A549 (cell line): ENCODE data around the gene ELOVL6. TPM values are rescaled to one million over a fixed set of nuclear protein-coding genes. Genes with fewer than 3 reads are reported as not detected.

Source experiments
- ATAC-seq, 2 experiments: fragments of 200-7000 bp in 1 of 2; fragments of >200 bp in 1 of 2; cut with Nextera tagmentation in 1 of 2; cut with Tn5 transposase in 1 of 2; 3 replicates each; pipeline versions ENCODE4 v1.8.0 to v1.9.1; 2018 to 2020; ENCODE audit warnings: mild to moderate bottlenecking in 1 of 2, moderate library complexity in 1 of 2
- CTCF ChIA-PET: fragments of 300-600 bp; sonication (Branson Sonifier 250); formaldehyde crosslinking; extraction: SDS; loops from one replicate; lab custom pipeline; 2021; ENCODE audit warnings: antibody characterized with exemption, inconsistent platforms; lab: Yijun Ruan, JAX
- POLR2A ChIA-PET: fragments of 350-600 bp; formaldehyde crosslinking; extraction: SDS; loops from one replicate; lab custom pipeline; 2021; ENCODE audit warnings: antibody characterized with exemption, inconsistent platforms; lab: Yijun Ruan, JAX
- DNase-seq, 2 experiments: peaks; one replicate each; pipeline versions ENCODE4 v3.0.0 to v3.0.0-alpha.2; 2011 to 2016; ENCODE audit warnings: low read depth in 1 of 2, low spot score in 1 of 2
- FAIRE-seq: peaks from 2 replicates; lab custom pipeline; 2011; peaks lifted over from hg19 to GRCh38; lab: Jason Lieb, UNC
- H3K27ac ChIP-seq, 2 experiments: fragments of >200 bp; sonication (Bioruptor Twin); formaldehyde crosslinking; 3 replicates each; pipeline ENCODE4 v1.5.1; 2016 to 2017
- H3K4me1 ChIP-seq: fragments of >200 bp; sonication (Bioruptor Twin); formaldehyde crosslinking; 3 replicates; pipeline ENCODE4 v1.6.1; 2016
- H3K4me2 ChIP-seq: fragments of >200 bp; sonication (Bioruptor Twin); formaldehyde crosslinking; 3 replicates; pipeline ENCODE4 v1.6.1; 2016
- H3K4me3 ChIP-seq: fragments of >200 bp; sonication (Bioruptor Twin); formaldehyde crosslinking; 3 replicates; pipeline ENCODE4 v1.5.1; 2016
- H3K9me3 ChIP-seq: fragments of >200 bp; sonication (Bioruptor Twin); formaldehyde crosslinking; 3 replicates; pipeline ENCODE4 v1.6.1; 2016
- EHF ChIP-seq: fragments of 250-450 bp; sonication (Bioruptor Pico); IDR thresholded peaks from 2 replicates; pipeline ENCODE4 v1.5.0; 2020; ENCODE audit warnings: mild to moderate bottlenecking
- EP300 ChIP-seq, 2 experiments: fragments of >200 bp; sonication (Bioruptor Twin); formaldehyde crosslinking; IDR thresholded peaks; 2 replicates in 1 of 2; 3 replicates in 1 of 2; pipeline ENCODE4 v1.6.1; 2016 to 2017
- ESRRA ChIP-seq: fragments of 150-350 bp; IDR thresholded peaks from 2 replicates; pipeline ENCODE4 v1.6.1; 2014; ENCODE audit warnings: mild to moderate bottlenecking, low read length, borderline replicate concordance
- FOXS1 ChIP-seq: fragments of 250-450 bp; sonication (Bioruptor Pico); IDR thresholded peaks from 2 replicates; pipeline ENCODE4 v1.5.0; 2020; ENCODE audit warnings: mild to moderate bottlenecking, moderate library complexity
- HES2 ChIP-seq: fragments of >200 bp; sonication (Bioruptor Twin); formaldehyde crosslinking; IDR thresholded peaks from 2 replicates; pipeline ENCODE4 v1.6.1; 2016
- MYC ChIP-seq: IDR thresholded peaks from 2 replicates; pipeline ENCODE4 v1.6.1; 2012; ENCODE audit warnings: mild to moderate bottlenecking, inconsistent platforms, low read length, improper control_type of control experiment, borderline replicate concordance
- PHF8 ChIP-seq: fragments of 200-600 bp; sonication (generic); IDR thresholded peaks from 2 replicates; pipeline ENCODE4 v1.6.1; 2016; ENCODE audit warnings: low read depth, mild to moderate bottlenecking, antibody characterized with exemption, moderate library complexity, borderline replicate concordance
- POLR2A ChIP-seq: IDR thresholded peaks from 2 replicates; pipeline ENCODE4 v1.6.1; 2012; ENCODE audit warnings: mild to moderate bottlenecking, low read length
- POLR2AphosphoS2 ChIP-seq: conservative IDR thresholded peaks from 2 replicates; pipeline ENCODE4 v1.6.1; 2012; ENCODE audit warnings: low read length, improper control_type of control experiment, inconsistent platforms
- RAD21 ChIP-seq, 2 experiments: fragments of >200 bp in 1 of 2; sonication (Bioruptor Twin) in 1 of 2; formaldehyde crosslinking in 1 of 2; IDR thresholded peaks in 1 of 2; conservative IDR thresholded peaks in 1 of 2; 2 replicates in 1 of 2; 3 replicates in 1 of 2; pipeline ENCODE4 v1.6.1; 2012 to 2018; ENCODE audit warnings: inconsistent platforms in 1 of 2
- RARB ChIP-seq: fragments of 250-450 bp; sonication (Bioruptor Pico); IDR thresholded peaks from 2 replicates; pipeline ENCODE4 v1.8.0; 2021; ENCODE audit warnings: mild to moderate bottlenecking, moderate library complexity
- SMC3 ChIP-seq: fragments of >200 bp; sonication (Bioruptor Twin); formaldehyde crosslinking; IDR thresholded peaks from 3 replicates; pipeline ENCODE4 v1.6.1; 2018; ENCODE audit warnings: inconsistent platforms
- TP53 ChIP-seq: fragments of 250-450 bp; sonication (Bioruptor Pico); IDR thresholded peaks from 2 replicates; pipeline ENCODE4 v1.5.0; 2021; ENCODE audit warnings: mild to moderate bottlenecking, moderate library complexity
- WGBS: methylation state at CpG from one replicate; pipeline ENCODE4 v1.1.6; 2017; ENCODE audit errors: missing lambda C conversion rate; 5-methylcytosine and 5-hydroxymethylcytosine counted together
- polyA plus RNA-seq, 4 experiments: library from polyadenylated mRNA; depleted of rRNA in 3 of 4; stranded (reverse); fragments of >200 nt; fragmentation: RNase III in 1 of 4; extraction: RNeasy Plus Mini Kit Qiagen cat#74134 plus additional on column Dnase treatment in 1 of 4; gene quantifications; 2 replicates in 3 of 4; 3 replicates in 1 of 4; pipeline ENCODE4 v1.2.3, GENCODE V29; 2011 to 2017
- TF ChIP-seq, protein P1 (sequence below): fragments of >200 bp; sonication (Bioruptor Twin); formaldehyde crosslinking; IDR thresholded peaks from 3 replicates; pipeline ENCODE4 v1.5.1; 2016
- TF ChIP-seq, protein P2 (sequence below): fragments of 200-600 bp; sonication (generic); IDR thresholded peaks from 2 replicates; pipeline ENCODE4 v1.6.1; 2016; ENCODE audit warnings: antibody characterized with exemption, mild to moderate bottlenecking, moderate library complexity
- TF ChIP-seq, protein P3 (sequence below): fragments of 250-450 bp; sonication (Bioruptor Pico); IDR thresholded peaks from 2 replicates; pipeline ENCODE4 v1.5.0; 2021; ENCODE audit warnings: mild to moderate bottlenecking, moderate library complexity, borderline replicate concordance

ELOVL6 gene
- polyA plus RNA-seq, 2 of the 4 experiments (the other 2 are of a cell fraction): 22.0 to 26.8 TPM

DNA sequence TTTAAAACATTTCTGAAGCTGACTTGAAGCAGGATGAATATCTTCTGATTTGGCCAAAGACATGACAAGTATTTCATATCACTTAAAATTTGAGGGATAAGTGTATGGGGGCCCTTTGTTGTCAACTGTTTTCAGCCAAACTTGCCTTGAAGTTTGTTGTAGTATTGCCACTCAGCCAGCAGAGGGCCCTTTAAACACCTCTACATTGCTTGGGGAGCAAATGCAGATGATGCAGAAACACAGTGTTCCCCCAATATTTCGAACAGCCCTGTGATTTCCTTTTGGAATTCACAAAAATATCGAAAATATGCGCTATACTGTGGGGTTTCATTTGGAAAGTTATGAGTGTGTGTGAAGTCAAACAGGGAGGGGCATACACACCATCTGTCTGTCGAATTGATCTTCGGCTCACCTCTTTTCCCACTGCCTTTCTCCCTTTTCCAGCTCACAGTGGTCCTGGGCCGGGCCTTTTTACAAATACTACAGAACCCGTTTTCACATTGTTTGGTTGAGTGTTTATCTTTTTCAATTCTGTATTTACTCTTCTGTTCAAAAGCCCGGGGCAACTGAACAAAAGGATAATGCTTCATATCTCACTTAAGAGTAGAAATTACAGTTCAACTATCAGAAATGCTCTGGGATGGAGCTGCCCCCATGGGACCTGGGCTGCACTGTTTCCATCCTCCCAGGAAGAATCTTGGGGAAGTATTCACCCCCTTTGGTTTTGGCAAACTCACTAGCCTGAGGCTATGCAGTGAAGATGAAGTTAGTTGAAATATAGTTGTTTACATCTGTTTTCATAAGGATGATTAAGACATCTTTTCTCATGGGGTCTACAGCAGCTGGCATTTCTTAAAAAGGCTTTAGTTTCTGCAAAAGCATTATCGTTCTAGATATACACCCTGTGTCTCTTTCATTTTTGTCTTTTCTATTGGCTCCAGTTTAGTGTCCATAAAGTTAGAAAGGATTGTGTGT, 148.2 kb downstream of the ELOVL6 start:
- TF ChIP-seq EP300 (IDR thresholded peaks at IDR 0.05) (no peak), RAD21 (conservative IDR thresholded peaks at IDR 0.05 in 1 of 2, IDR thresholded peaks at IDR 0.05 in 1 of 2) (peak; percentile 66 to 69), SMC3 (peak; percentile 85), RARB (CRISPR knock-in tag) (no peak)
- TF ChIP-seq, protein P1, sequence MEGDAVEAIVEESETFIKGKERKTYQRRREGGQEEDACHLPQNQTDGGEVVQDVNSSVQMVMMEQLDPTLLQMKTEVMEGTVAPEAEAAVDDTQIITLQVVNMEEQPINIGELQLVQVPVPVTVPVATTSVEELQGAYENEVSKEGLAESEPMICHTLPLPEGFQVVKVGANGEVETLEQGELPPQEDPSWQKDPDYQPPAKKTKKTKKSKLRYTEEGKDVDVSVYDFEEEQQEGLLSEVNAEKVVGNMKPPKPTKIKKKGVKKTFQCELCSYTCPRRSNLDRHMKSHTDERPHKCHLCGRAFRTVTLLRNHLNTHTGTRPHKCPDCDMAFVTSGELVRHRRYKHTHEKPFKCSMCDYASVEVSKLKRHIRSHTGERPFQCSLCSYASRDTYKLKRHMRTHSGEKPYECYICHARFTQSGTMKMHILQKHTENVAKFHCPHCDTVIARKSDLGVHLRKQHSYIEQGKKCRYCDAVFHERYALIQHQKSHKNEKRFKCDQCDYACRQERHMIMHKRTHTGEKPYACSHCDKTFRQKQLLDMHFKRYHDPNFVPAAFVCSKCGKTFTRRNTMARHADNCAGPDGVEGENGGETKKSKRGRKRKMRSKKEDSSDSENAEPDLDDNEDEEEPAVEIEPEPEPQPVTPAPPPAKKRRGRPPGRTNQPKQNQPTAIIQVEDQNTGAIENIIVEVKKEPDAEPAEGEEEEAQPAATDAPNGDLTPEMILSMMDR: peak; percentile 69
- DNase-seq (peak; percentile 8 to 34), FAIRE-seq (no peak), ATAC-seq (peak in 1 of 2 experiments; percentile 66; a peak in 3 of 6 replicates)
- H3K4me3 ChIP-seq: no peak overlapping the region
- 46% methylated on average over 9 of the region's 9 CpGs for WGBS
- no peak overlapping the region for H3K4me2 ChIP-seq
- no peaks in the 10 kb centered on the region for H3K9me3 ChIP-seq
- ChIA-PET POLR2A (no interaction called here), CTCF (interaction anchor here (0.6 to 3.1 kb wide), 38 partner anchors 9 to 464 kb away, joined by 3 to 17 read pairs (median 4); partner anchors contain the start of gene ELOVL6)
- no peak overlapping the region for H3K27ac ChIP-seq
- no peaks in the 10 kb centered on the region for H3K4me1 ChIP-seq

- Histone ChIP-seq H3K4me2 (no peak overlapping the region), H3K4me3 (no peak overlapping the region), H3K4me1 (no peaks in the 10 kb centered on the region), H3K27ac (no peak overlapping the region), H3K9me3 (no peaks in the 10 kb centered on the region)
- CTCF ChIA-PET: interaction anchor here (1.7 kb wide), 1 partner anchor 471 kb away, joined by 4 read pairs; no protein-coding TSS in a partner anchor
- 94% methylated on average over 5 of the region's 5 CpGs for WGBS
- FAIRE-seq: no peak
- no peak for DNase-seq
- no peak for TF ChIP-seq POLR2A
- TF ChIP-seq, protein P2, sequence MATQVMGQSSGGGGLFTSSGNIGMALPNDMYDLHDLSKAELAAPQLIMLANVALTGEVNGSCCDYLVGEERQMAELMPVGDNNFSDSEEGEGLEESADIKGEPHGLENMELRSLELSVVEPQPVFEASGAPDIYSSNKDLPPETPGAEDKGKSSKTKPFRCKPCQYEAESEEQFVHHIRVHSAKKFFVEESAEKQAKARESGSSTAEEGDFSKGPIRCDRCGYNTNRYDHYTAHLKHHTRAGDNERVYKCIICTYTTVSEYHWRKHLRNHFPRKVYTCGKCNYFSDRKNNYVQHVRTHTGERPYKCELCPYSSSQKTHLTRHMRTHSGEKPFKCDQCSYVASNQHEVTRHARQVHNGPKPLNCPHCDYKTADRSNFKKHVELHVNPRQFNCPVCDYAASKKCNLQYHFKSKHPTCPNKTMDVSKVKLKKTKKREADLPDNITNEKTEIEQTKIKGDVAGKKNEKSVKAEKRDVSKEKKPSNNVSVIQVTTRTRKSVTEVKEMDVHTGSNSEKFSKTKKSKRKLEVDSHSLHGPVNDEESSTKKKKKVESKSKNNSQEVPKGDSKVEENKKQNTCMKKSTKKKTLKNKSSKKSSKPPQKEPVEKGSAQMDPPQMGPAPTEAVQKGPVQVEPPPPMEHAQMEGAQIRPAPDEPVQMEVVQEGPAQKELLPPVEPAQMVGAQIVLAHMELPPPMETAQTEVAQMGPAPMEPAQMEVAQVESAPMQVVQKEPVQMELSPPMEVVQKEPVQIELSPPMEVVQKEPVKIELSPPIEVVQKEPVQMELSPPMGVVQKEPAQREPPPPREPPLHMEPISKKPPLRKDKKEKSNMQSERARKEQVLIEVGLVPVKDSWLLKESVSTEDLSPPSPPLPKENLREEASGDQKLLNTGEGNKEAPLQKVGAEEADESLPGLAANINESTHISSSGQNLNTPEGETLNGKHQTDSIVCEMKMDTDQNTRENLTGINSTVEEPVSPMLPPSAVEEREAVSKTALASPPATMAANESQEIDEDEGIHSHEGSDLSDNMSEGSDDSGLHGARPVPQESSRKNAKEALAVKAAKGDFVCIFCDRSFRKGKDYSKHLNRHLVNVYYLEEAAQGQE: no peak
- no peak for TF ChIP-seq MYC
- no peak for TF ChIP-seq EHF (CRISPR knock-in tag)
- TF ChIP-seq HES2: no peak
- no peak for TF ChIP-seq ESRRA
- TF ChIP-seq, protein P3, sequence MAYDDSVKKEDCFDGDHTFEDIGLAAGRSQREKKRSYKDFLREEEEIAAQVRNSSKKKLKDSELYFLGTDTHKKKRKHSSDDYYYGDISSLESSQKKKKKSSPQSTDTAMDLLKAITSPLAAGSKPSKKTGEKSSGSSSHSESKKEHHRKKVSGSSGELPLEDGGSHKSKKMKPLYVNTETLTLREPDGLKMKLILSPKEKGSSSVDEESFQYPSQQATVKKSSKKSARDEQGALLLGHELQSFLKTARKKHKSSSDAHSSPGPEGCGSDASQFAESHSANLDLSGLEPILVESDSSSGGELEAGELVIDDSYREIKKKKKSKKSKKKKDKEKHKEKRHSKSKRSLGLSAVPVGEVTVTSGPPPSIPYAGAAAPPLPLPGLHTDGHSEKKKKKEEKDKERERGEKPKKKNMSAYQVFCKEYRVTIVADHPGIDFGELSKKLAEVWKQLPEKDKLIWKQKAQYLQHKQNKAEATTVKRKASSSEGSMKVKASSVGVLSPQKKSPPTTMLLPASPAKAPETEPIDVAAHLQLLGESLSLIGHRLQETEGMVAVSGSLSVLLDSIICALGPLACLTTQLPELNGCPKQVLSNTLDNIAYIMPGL: no peak
- TF ChIP-seq PHF8: no peak
- TF ChIP-seq FOXS1: no peak
- no peak for TF ChIP-seq TP53 (CRISPR knock-in tag)
- TF ChIP-seq POLR2AphosphoS2: no peak
- ATAC-seq: no peak
- POLR2A ChIA-PET: no interaction called here
Observed at GRCh38 chr4:110046588-110047049, 151.8 kb downstream of the ELOVL6 start.
